Subcutaneous abdominal adipose tissue (tissue), 5 donors: Measurements from ENCODE around the gene MED14.
"Not testable (repeated sequence)": the region's sequence is repeated elsewhere in the genome, so short reads cannot be mapped to it uniquely, and the experiment has no call there.

Experiments used
- H3K27ac ChIP-seq: one replicate; pipeline ENCODE4 v1.7.0; 2013; ENCODE audit warnings: low read depth, mild to moderate bottlenecking, inconsistent platforms, low read length, moderate library complexity
- H3K27me3 ChIP-seq, 5 donors: one replicate each; pipeline ENCODE4 v1.7.0; 2013; ENCODE audit warnings: low read length in 5 of 5, inconsistent platforms in 1 of 5; ENCODE audit not compliant: control insufficient read depth in 5 of 5, insufficient read depth in 4 of 5
- H3K36me3 ChIP-seq, 5 donors: one replicate each; pipeline ENCODE4 v1.7.0; 2013; ENCODE audit warnings: low read length in 5 of 5; ENCODE audit not compliant: control insufficient read depth in 5 of 5, insufficient read depth in 5 of 5
- H3K4me1 ChIP-seq, 5 donors: one replicate each; pipeline ENCODE4 v1.7.0; 2013; ENCODE audit warnings: low read length in 5 of 5, mild to moderate bottlenecking in 3 of 5, moderate library complexity in 1 of 5; ENCODE audit not compliant: control insufficient read depth in 5 of 5, insufficient read depth in 5 of 5
- H3K4me3 ChIP-seq, 5 donors: one replicate each; pipeline ENCODE4 v1.7.0; 2013; ENCODE audit warnings: low read length in 5 of 5, low read depth in 1 of 5
- H3K9ac ChIP-seq, 5 donors: one replicate each; pipeline ENCODE4 v1.7.0; 2013; ENCODE audit warnings: low read length in 5 of 5, mild to moderate bottlenecking in 4 of 5, moderate library complexity in 3 of 5
- H3K9me3 ChIP-seq, 5 donors: one replicate each; pipeline ENCODE4 v1.7.0; 2013; ENCODE audit warnings: low read length in 5 of 5; ENCODE audit not compliant: control insufficient read depth in 5 of 5
- donor health status: healthy.
- donor health status: healthy.
- donor health status: healthy.
- donor health status: healthy.
- donor health status: healthy.

The MED14 gene

DNA sequence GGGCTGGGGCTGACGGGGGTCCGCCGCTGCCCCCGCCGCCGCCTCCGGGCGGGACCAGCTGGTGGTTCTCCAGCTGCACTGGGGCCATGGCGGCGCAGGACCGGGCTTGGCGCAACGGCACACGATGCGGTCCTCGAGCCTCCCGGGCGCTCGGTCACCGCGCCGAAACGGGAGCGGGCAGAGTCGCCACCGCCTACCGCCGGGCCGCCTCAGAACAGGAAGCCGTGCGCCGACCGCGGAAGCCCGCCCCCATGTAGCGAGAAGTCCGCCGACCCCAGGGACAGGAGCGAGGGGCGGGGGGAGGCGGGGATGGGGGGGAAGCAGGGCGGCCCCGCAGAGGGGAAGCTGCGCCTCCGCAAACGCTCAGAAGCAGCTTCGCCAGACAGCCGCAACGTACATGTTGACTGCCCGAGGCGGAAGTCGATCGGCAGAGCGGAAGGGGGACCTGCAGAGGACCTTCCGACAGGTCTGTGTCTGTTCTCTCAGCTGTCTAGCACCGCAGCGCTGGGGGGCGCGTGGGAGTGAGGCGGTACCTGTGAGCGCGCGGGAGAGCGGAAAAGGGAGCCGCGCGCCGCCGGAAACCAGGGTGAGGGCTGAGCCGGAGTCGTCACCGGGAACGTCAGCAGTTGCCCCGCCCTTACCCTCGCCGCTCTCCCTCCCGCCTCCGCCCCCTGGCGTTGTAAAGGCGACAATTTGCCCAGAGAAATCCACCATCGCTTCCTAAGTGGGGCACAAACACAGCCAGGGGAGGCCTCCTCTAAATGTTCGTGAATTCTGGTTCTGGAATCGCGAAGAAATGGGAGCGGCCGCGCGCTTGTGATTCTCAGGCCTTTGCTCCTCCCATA, at the start of gene MED14:
Gene MED14 (minus strand): TSS at position 218 of the 845 bp plus-strand sequence. CDS start 130 bp downstream, at position 88.
- Histone ChIP-seq H3K4me3 (peak within 1 kb of the TSS; percentile 78 to 90 (median 86)), H3K9ac (peak within 1 kb of the TSS; percentile 78 to 87 (median 84)), H3K27me3 (peaks cover 0 to 11% (median 0%) of the 10 kb centered on the region in 5 donors), H3K36me3 (no peaks in the 10 kb centered on the region), H3K4me1 (peaks cover 7 to 31% (median 25%) of the 10 kb centered on the region in 5 donors), H3K27ac (peak within 1 kb of the TSS; percentile 89), H3K9me3 (no peaks in the 10 kb centered on the region)

DNA sequence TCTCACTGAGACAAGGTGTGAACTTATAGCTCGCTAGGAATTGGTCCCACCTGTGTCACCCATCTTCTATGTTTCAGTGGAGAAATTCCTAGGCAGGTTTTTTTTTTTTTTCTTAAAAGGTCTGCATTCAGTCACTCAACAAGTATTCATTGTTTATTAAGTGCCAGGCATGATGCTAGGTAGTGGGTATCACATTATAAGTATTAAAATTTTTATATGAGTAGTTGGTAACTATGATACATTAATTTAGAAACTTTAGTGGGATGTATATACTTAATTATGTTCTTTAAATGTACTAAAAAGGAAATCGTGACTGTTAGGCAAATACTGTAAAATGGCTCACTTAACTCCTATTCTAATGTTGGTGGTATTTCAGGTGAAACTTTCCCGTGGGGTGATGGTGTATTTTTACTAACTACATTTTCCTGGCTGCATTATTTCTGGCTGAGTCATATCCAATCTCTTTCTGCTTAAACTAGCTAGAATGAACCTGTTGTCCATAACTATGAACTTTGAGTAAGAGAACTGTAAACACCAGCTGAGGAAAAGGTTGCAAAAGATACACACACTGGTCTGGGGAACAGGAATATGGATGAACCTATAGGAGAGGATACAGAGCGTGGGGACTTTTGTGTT, 49.3 kb upstream of the MED14 start:
- H3K9ac ChIP-seq = no peak overlapping the region
- H3K27me3 ChIP-seq = peaks cover 0 to 10% (median 4%) of the 10 kb centered on the region in 5 donors
- no peaks in the 10 kb centered on the region for H3K9me3 ChIP-seq
- H3K4me3 ChIP-seq = no peak overlapping the region
- H3K36me3 ChIP-seq = no peaks in the 10 kb centered on the region
- no peaks in the 10 kb centered on the region for H3K4me1 ChIP-seq
- no peak overlapping the region for H3K27ac ChIP-seq

DNA sequence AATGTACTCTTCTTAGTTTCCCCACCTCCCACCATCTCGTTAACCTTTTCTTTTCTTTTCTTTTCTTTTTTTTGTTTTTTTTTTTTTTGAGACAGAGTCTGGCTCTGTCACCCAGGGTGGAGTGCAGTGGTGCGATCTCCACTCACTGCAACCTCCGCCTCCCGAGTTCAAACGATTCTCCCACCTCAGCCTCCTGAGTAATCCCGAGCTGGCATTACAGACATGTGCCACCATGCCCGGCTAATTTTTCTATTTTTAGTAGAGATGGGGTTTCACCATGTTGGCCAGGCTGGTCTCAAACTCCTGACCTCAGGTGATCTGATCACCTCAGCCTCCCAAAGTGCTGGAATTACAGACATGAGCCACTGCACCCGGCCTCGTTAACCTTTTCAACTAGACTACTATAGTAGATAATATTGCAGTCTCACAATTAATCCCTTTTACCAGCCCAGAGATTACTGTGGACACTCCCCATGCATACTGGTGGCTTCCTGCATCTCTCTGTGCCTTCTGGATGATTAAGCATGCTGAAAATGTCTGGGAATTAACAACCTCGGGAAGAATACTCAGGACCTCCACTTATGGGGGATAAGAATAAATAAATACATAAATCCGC, 47.4 kb upstream of the MED14 start:
- H3K4me1 ChIP-seq, H3K9ac ChIP-seq, H3K9me3 ChIP-seq, H3K27ac ChIP-seq, H3K36me3 ChIP-seq, H3K4me3 ChIP-seq: not testable (repeated sequence)
- H3K27me3 ChIP-seq = peaks cover 0 to 18% (median 6%) of the 10 kb centered on the region in 5 donors

DNA sequence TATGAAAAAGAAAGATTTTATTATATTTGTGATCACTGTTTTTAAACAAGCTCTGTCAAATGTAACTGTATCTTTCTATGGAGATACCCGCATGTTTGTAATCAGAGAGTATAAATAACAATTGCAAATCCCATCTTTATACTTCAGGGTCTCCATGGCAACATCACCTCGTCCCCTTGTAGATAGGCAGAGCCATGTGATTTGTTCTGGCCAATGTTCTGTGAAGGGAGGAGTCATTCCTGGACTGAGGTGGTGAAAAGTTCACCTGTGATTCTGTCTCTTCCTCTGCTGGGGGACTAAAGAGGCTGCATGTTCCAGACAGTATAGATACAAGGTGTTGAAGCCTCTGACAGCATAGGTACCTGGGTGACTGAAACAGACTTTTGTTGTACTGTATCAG, 45.6 kb upstream of the MED14 start:
- H3K4me3 ChIP-seq = no peak overlapping the region
- H3K27ac ChIP-seq = no peak overlapping the region
- H3K9me3 ChIP-seq = no peaks in the 10 kb centered on the region
- H3K4me1 ChIP-seq = no peaks in the 10 kb centered on the region
- no peak overlapping the region for H3K9ac ChIP-seq
- no peaks in the 10 kb centered on the region for H3K36me3 ChIP-seq
- peaks cover 0 to 18% (median 9%) of the 10 kb centered on the region in 5 donors for H3K27me3 ChIP-seq

DNA sequence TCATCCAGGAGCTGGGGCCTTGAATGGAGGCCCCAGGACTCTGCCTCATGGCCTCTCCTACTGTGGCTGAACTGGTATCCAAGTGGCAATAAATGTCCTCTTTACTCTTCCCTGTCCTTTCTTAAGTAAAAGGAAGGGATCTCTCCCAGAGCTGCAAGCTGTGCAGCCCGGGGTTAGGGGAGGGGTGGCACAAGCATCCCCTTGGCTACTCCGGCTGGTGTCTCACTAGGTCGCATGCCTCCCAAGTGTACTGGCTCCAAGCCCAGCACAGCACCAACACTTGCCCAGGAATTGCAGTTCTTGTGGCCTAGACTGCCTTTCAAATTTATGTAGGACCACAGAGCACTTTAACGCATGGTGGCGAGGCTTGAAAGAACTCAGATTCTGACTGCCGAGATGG, 44.7 kb upstream of the MED14 start:
- Histone ChIP-seq H3K4me3 (no peak overlapping the region), H3K9me3 (no peaks in the 10 kb centered on the region), H3K4me1 (no peaks in the 10 kb centered on the region), H3K9ac (no peak overlapping the region), H3K27me3 (peaks cover 0 to 16% (median 9%) of the 10 kb centered on the region in 5 donors), H3K27ac (no peak overlapping the region), H3K36me3 (no peaks in the 10 kb centered on the region)

DNA sequence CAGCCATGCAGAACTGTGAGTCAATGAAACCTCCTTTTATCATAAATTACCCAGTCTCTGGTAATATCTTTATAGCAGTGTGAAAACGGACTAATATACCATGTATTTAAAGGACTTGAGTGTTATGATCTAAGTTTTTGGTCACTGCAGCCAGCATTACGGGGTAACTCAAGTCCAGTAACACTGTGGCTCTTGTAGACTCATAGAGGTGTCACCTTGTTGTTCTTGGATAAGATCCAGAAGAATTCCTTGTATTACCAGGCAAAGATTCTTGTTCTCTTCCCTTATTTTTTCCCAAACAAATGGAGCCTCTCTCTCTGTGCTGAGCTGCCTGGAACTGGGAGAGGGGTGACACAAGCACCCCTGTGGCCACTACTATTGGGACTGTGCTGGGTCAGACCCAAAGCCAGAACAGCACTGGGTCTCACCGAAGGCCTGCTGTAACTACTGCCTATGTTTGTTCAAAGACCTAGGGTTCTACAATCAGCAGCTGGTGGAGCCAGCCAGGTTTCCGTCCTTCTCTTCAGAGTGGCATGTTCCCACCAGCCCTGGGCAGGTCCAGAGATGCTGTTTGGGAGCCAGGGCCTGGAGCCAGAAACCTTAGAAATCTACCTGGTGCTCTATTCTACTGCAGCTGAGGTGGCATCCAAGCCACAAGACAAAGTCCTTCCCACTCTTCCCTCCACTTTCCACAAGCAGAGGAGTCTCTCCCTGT, 43.7 kb upstream of the MED14 start:
- peaks cover 0 to 12% (median 9%) of the 10 kb centered on the region in 5 donors for H3K27me3 ChIP-seq
- no peaks in the 10 kb centered on the region for H3K36me3 ChIP-seq
- no peaks in the 10 kb centered on the region for H3K4me1 ChIP-seq
- no peaks in the 10 kb centered on the region for H3K9me3 ChIP-seq
- no peak overlapping the region for H3K27ac ChIP-seq
- H3K4me3 ChIP-seq = no peak overlapping the region
- H3K9ac ChIP-seq = no peak overlapping the region

DNA sequence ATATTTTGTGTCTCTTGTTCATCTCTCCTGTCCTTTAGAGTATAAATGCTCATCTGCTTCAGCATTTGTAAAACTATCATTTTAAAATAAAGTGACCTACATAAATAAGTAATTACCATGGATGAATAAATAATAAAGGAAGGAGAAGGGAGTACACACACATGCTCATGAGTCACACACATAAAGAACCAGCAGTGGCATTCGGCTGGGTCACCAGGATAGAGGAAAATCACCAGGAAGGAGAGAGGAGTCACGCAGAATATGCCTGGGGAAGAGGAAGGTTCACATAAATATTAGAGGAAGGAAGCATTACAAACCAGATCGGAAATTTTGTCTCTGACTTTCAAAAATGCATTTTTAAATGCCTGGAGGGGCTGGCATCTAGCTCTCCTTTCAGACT, 38.5 kb upstream of the MED14 start:
- Histone ChIP-seq H3K9ac (no peak overlapping the region), H3K9me3 (no peaks in the 10 kb centered on the region), H3K27me3 (peaks cover 0 to 9% (median 5%) of the 10 kb centered on the region in 5 donors), H3K36me3 (no peaks in the 10 kb centered on the region), H3K27ac (no peak overlapping the region), H3K4me1 (no peaks in the 10 kb centered on the region), H3K4me3 (no peak overlapping the region)

DNA sequence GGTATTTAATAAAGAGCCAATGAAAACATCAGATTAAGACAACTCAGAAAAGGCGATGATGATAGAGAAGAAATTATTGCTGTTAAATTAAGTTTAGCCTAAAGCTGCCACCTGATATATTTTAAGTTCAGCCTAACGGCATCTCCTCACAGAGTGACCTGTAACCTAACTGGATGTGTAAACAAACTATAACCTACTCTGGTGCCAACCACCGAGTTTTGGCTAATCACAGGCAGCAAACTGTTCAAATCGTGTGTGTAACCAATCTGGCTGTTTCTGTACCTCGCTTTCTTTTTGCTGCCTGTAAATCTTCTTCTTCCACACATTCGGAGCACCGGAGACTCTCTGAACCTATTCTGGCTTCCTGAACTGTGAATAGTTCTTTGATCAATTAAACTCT, 37.8 kb upstream of the MED14 start:
- H3K36me3 ChIP-seq = no peaks in the 10 kb centered on the region
- no peak overlapping the region for H3K9ac ChIP-seq
- H3K9me3 ChIP-seq = no peaks in the 10 kb centered on the region
- H3K27ac ChIP-seq = no peak overlapping the region
- peaks cover 0 to 9% (median 0%) of the 10 kb centered on the region in 5 donors for H3K27me3 ChIP-seq
- no peaks in the 10 kb centered on the region for H3K4me1 ChIP-seq
- H3K4me3 ChIP-seq = no peak overlapping the region

DNA sequence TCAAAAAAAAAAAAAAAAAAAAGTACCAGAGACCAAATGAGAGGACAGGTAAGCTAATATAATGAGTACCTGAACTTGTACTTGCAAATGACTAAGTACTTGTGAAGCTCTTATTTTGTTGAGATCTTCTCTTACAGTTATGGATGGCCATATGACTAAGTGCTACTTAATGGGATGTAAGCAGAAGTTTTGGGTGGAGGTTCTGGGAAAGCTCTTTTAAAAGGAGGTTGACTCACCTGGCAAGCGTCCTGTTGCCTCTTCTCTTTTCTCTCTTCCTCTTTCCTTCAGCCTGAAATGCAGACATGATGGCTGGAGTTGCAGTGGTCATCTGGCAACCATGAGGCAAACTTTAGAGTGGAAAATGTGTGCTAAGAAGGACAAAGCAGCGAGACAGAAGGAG, 36.9 kb upstream of the MED14 start:
- Histone ChIP-seq H3K36me3 (no peaks in the 10 kb centered on the region), H3K4me3 (no peak overlapping the region), H3K9me3 (no peaks in the 10 kb centered on the region), H3K27ac (no peak overlapping the region), H3K9ac (no peak overlapping the region), H3K4me1 (no peaks in the 10 kb centered on the region), H3K27me3 (peaks cover 0 to 9% (median 0%) of the 10 kb centered on the region in 5 donors)
